A549 treated with Hydrocortisone at 1 μM for 4 hours (cell line): Measurements from ENCODE around the gene PFDN4. TPM values are rescaled to one million over a fixed set of nuclear protein-coding genes. Genes with fewer than 3 reads are reported as not detected.

Source experiments
- total RNA-seq: library from RNA; stranded (reverse); fragments of 200-300 nt; extraction: Qiagen RNA extraction; gene quantifications from 5 replicates; pipeline ENCODE4 v1.2.3, GENCODE V29; 2022

PFDN4 gene
- total RNA-seq, result 39.7 to 58.9 TPM (median 44.8 TPM) in 5 replicates

GRCh38 chr20:54207743-54208547, at the start of gene PFDN4:
PFDN4 (plus strand) TSS chr20:54208087; CDS start chr20:54208101, 14 bp downstream.

GRCh38 chr20:54173653-54174456, 34.0 kb upstream of the PFDN4 start, which contains the start of gene CYP24A1:
CYP24A1 (minus strand) TSS chr20:54173986; CDS start chr20:54173579, 407 bp downstream.

Other genes with a start within 250 kb of the PFDN4 start
- 0.36 to 0.76 TPM (median 0.41 TPM) in 5 replicates for gene BCAS1, start 137.5 kb upstream of the PFDN4 start, total RNA-seq
- 58.6 to 103 TPM (median 91.3 TPM) in 5 replicates for gene CYP24A1, start 34.1 kb upstream of the PFDN4 start, total RNA-seq